Measurements from ENCODE around the gene CCDC9B.

Gene CCDC9B

GRCh38 chr15:40306908-40307307 is 33.8 kb downstream of the CCDC9B start:
- DNase-seq: peak; percentile 23 to 26

- no peak for DNase-seq
Measured at GRCh38 chr15:40306371-40306770, 34.4 kb downstream of the CCDC9B start.

- DNase-seq: no peak
Measured at GRCh38 chr15:40305281-40305680, 35.5 kb downstream of the CCDC9B start.

GRCh38 chr15:40303576-40303975 is 37.2 kb downstream of the CCDC9B start:
- no peak for DNase-seq

- DNase-seq: no peak
Measured at GRCh38 chr15:40302981-40303380, 37.8 kb downstream of the CCDC9B start.

GRCh38 chr15:40302288-40302886 is 38.4 kb downstream of the CCDC9B start:
- no peak for DNase-seq

- no peak for DNase-seq
Measured at GRCh38 chr15:40301467-40302179, 39.1 kb downstream of the CCDC9B start.

- no peak for DNase-seq
Measured at GRCh38 chr15:40300771-40301170, 40.0 kb downstream of the CCDC9B start.

GRCh38 chr15:40300367-40300766 is 40.4 kb downstream of the CCDC9B start:
- no peak for DNase-seq

GRCh38 chr15:40298216-40298935 is 42.4 kb downstream of the CCDC9B start:
- no peak for DNase-seq

GRCh38 chr15:40297356-40297755 is 43.4 kb downstream of the CCDC9B start:
- DNase-seq: no peak

- no peak for DNase-seq
Measured at GRCh38 chr15:40296561-40297230, 44.0 kb downstream of the CCDC9B start.

GRCh38 chr15:40295877-40296560 is 44.7 kb downstream of the CCDC9B start:
- DNase-seq: no peak

- no peak for DNase-seq
Measured at GRCh38 chr15:40295297-40295696, 45.4 kb downstream of the CCDC9B start.

GRCh38 chr15:40293905-40294895 is 46.5 kb downstream of the CCDC9B start:
- DNase-seq: no peak

GRCh38 chr15:40293006-40293405 is 47.7 kb downstream of the CCDC9B start:
- no peak for DNase-seq

- DNase-seq: no peak
Measured at GRCh38 chr15:40292246-40292645, 48.5 kb downstream of the CCDC9B start.

GRCh38 chr15:40290918-40291574 is 49.7 kb downstream of the CCDC9B start:
- no peak for DNase-seq

- no peak for DNase-seq
Measured at GRCh38 chr15:40290545-40290917, 50.2 kb downstream of the CCDC9B start.

- DNase-seq: no peak
Measured at GRCh38 chr15:40289140-40289775, 51.5 kb downstream of the CCDC9B start.

- no peak for DNase-seq
Measured at GRCh38 chr15:40287968-40288367, 52.8 kb downstream of the CCDC9B start.
